ENCODE results near the gene SOWAHA. TPM values are rescaled to one million over a fixed set of nuclear protein-coding genes. Genes with fewer than 3 reads are reported as not detected.

SOWAHA gene
- total RNA-seq, 4 donors from 2014 or later: 0.16 to 0.75 (median 0.37) TPM

GRCh38 chr5:132825033-132825833 lies 12.1 kb downstream of the SOWAHA start:
- TF ChIP-seq, protein P1, sequence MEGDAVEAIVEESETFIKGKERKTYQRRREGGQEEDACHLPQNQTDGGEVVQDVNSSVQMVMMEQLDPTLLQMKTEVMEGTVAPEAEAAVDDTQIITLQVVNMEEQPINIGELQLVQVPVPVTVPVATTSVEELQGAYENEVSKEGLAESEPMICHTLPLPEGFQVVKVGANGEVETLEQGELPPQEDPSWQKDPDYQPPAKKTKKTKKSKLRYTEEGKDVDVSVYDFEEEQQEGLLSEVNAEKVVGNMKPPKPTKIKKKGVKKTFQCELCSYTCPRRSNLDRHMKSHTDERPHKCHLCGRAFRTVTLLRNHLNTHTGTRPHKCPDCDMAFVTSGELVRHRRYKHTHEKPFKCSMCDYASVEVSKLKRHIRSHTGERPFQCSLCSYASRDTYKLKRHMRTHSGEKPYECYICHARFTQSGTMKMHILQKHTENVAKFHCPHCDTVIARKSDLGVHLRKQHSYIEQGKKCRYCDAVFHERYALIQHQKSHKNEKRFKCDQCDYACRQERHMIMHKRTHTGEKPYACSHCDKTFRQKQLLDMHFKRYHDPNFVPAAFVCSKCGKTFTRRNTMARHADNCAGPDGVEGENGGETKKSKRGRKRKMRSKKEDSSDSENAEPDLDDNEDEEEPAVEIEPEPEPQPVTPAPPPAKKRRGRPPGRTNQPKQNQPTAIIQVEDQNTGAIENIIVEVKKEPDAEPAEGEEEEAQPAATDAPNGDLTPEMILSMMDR (IDR thresholded peaks at IDR 0.05; ENCODE audit: low read depth): no peak

DNA sequence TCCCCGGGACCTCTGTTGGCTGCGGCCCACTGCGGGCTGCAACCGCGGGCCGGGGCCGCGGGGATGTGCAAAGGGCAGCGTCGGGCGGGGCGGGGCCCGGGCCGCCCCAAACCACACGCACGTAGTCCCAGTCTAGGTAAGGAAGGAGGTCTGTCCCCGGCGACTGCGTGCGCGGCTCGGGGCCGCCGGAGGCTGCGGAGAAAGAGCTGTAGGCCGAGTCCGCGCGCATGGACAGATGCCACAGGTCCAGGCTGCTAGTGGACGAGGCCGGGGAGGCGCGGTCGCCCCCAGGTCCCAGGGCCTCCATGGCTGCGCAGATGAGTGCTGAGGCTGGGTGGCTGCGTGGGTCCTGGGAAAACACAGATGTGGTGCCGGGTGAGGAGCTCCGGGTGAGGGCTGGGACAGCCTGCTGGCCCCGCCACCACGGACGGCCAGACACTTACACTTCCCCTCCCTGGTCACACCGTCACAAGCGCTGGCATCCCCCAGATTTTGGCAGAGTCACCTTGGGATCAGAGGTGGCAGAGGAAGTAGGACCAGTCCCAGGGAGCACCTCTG lies 12.8 kb downstream of the SOWAHA start:
- TF ChIP-seq, protein P1 (IDR thresholded peaks at IDR 0.05; ENCODE audit: low read depth): no peak

DNA sequence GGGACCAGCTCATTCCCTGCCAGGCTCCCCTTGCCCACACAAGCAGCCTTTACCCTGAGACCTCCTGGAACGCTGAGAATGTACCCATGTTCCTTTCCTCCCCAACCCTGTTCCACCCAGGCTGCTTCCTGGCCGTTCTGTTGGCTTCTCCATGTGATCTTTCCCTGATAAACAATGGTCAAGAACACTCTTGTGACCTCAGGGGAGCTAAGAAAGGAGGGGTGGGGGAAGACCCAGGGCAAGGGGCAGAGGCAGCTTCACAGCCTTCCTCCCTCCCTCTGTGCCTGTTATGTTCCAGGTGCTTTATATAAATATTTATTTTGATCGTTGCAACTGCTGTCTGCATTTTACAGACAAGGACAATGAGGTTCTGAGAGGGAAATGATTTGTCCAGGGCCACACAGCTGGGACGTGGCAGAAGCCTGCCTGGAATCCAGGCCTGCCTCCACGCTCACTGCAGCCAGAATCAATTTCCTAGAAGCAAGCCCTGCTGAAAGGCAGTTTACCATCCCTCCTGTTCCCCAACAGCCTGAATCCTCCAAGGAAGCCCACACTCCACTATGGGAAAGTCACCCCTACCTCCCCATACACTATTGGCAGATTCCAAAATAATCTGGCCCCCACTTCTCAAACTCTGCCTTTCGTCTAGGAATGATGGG lies 13.5 kb downstream of the SOWAHA start:
- TF ChIP-seq, protein P1 (IDR thresholded peaks at IDR 0.05; ENCODE audit: low read depth): no peak

- TF ChIP-seq, protein P1 (IDR thresholded peaks at IDR 0.05; ENCODE audit: low read depth): no peak
Measured at GRCh38 chr5:132827943-132828673, 15.0 kb downstream of the SOWAHA start.

GRCh38 chr5:132828846-132829494 lies 15.9 kb downstream of the SOWAHA start:
- TF ChIP-seq, protein P1 (IDR thresholded peaks at IDR 0.05; ENCODE audit: low read depth): no peak

GRCh38 chr5:132829742-132830435 lies 16.8 kb downstream of the SOWAHA start:
- TF ChIP-seq, protein P1 (IDR thresholded peaks at IDR 0.05; ENCODE audit: low read depth): no peak

Data from subcutaneous adipose tissue (tissue), 4 donors.